GM21528 (cell line): Measurements from ENCODE around the gene TTC17.
"Not testable (repeated sequence)": the region's sequence is repeated elsewhere in the genome, so short reads cannot be mapped to it uniquely, and the experiment has no call there.

Experiments used
- ATAC-seq: cut with Tn5 transposase; IDR thresholded peaks from one replicate; pipeline ENCODE4 v1.9.1; 2021; ENCODE audit warnings: mild to moderate bottlenecking, moderate library complexity; ENCODE audit not compliant: unreplicated experiment, low FRiP score

Gene TTC17

GRCh38 chr11:43440486-43440885, 81.8 kb downstream of the TTC17 start:
- ATAC-seq, result no peak

- no peak for ATAC-seq
Measured at GRCh38 chr11:43443811-43444210, 85.1 kb downstream of the TTC17 start.

- no peak for ATAC-seq
Measured at GRCh38 chr11:43447151-43447550, 88.4 kb downstream of the TTC17 start.

GRCh38 chr11:43458486-43458885, 99.8 kb downstream of the TTC17 start:
- no peak for ATAC-seq

- no peak for ATAC-seq
Measured at GRCh38 chr11:43459246-43459645, 100.5 kb downstream of the TTC17 start.

- ATAC-seq, result no peak
Measured at GRCh38 chr11:43462359-43462758, 103.6 kb downstream of the TTC17 start.

- no peak for ATAC-seq
Measured at GRCh38 chr11:43467958-43468357, 109.2 kb downstream of the TTC17 start.

- not testable (repeated sequence) for ATAC-seq
Measured at GRCh38 chr11:43477491-43477890, 118.8 kb downstream of the TTC17 start.

GRCh38 chr11:43486141-43486540, 127.4 kb downstream of the TTC17 start:
- ATAC-seq, result no peak

- no peak for ATAC-seq
Measured at GRCh38 chr11:43489869-43490465, 131.2 kb downstream of the TTC17 start.

GRCh38 chr11:43492701-43493100, 134.0 kb downstream of the TTC17 start:
- ATAC-seq, result no peak

- ATAC-seq, result no peak
Measured at GRCh38 chr11:43493431-43493830, 134.7 kb downstream of the TTC17 start.

GRCh38 chr11:43497144-43497543, 138.4 kb downstream of the TTC17 start:
- ATAC-seq, result no peak

- no peak for ATAC-seq
Measured at GRCh38 chr11:43498561-43498960, 139.8 kb downstream of the TTC17 start.

- no peak for ATAC-seq
Measured at GRCh38 chr11:43503417-43503816, 144.7 kb downstream of the TTC17 start.

- no peak for ATAC-seq
Measured at GRCh38 chr11:43504316-43504950, 145.7 kb downstream of the TTC17 start.

GRCh38 chr11:43505171-43505570, 146.5 kb downstream of the TTC17 start:
- no peak for ATAC-seq

- no peak for ATAC-seq
Measured at GRCh38 chr11:43507171-43507570, 148.5 kb downstream of the TTC17 start.

GRCh38 chr11:43508511-43508918, 149.8 kb downstream of the TTC17 start:
- no peak for ATAC-seq

- ATAC-seq, result no peak
Measured at GRCh38 chr11:43511959-43512358, 153.2 kb downstream of the TTC17 start.

- ATAC-seq, result no peak
Measured at GRCh38 chr11:43515090-43515489, 156.4 kb downstream of the TTC17 start.

- no peak for ATAC-seq
Measured at GRCh38 chr11:43516316-43516850, 157.7 kb downstream of the TTC17 start.
